NCI-H1105 treated with DMSO at 0.1 percent for 48 hours (cell line): ENCODE measurements around the gene BRME1.

Source experiments
- DNase-seq: peaks from one replicate; lab custom pipeline; 2025; lab: John Stamatoyannopoulos, UW

The BRME1 gene

GRCh38 chr19:13905634-13906520 lies at the start of gene BRME1, which contains the start of gene CC2D1A:
Gene BRME1 (minus strand): TSS chr19:13906117. CDS start chr19:13904892, 1,225 bp downstream.
Gene CC2D1A (plus strand): TSS chr19:13906201. CDS start chr19:13906442, 241 bp downstream.
- DNase-seq: peak; percentile 88

- no peak for DNase-seq
Measured at GRCh38 chr19:13954185-13954584, 48.3 kb upstream of the BRME1 start.

- peak; percentile 38 for DNase-seq
Measured at GRCh38 chr19:13952931-13953531, 47.1 kb upstream of the BRME1 start.

GRCh38 chr19:13952154-13952930 lies 46.4 kb upstream of the BRME1 start, which contains the start of gene DCAF15:
Gene DCAF15 (plus strand): TSS chr19:13952509. CDS start chr19:13952513, 4 bp downstream.
- peak; percentile 99 for DNase-seq

- DNase-seq: no peak
Measured at GRCh38 chr19:13951799-13952153, 45.9 kb upstream of the BRME1 start.

GRCh38 chr19:13951043-13951442 lies 45.1 kb upstream of the BRME1 start:
- DNase-seq: no peak

- DNase-seq: no peak
Measured at GRCh38 chr19:13946414-13946813, 40.5 kb upstream of the BRME1 start.

- no peak for DNase-seq
Measured at GRCh38 chr19:13942023-13942684, 36.2 kb upstream of the BRME1 start.

GRCh38 chr19:13938301-13939064 lies 32.6 kb upstream of the BRME1 start, which contains the start of gene PODNL1:
Gene PODNL1 (minus strand): TSS chr19:13938417. CDS start chr19:13938181, 236 bp downstream.
- DNase-seq: no peak

GRCh38 chr19:13937479-13938300 lies 31.8 kb upstream of the BRME1 start:
- DNase-seq: no peak

GRCh38 chr19:13935765-13936510 lies 30.0 kb upstream of the BRME1 start:
- no peak for DNase-seq

GRCh38 chr19:13934785-13935109 lies 28.8 kb upstream of the BRME1 start:
- no peak for DNase-seq

- peak; percentile 2 for DNase-seq
Measured at GRCh38 chr19:13932911-13933393, 27.0 kb upstream of the BRME1 start.

- no peak for DNase-seq
Measured at GRCh38 chr19:13932149-13932637, 26.3 kb upstream of the BRME1 start.

- DNase-seq: no peak
Measured at GRCh38 chr19:13931391-13932148, 25.7 kb upstream of the BRME1 start.

- DNase-seq: no peak
Measured at GRCh38 chr19:13930402-13930801, 24.5 kb upstream of the BRME1 start.

- no peak for DNase-seq
Measured at GRCh38 chr19:13929956-13930355, 24.0 kb upstream of the BRME1 start.

GRCh38 chr19:13929340-13929739 lies 23.4 kb upstream of the BRME1 start:
- DNase-seq: no peak
